ENCODE results near the gene INHA. TPM values are rescaled to one million over a fixed set of nuclear protein-coding genes. Genes with fewer than 3 reads are reported as not detected.
A peak's percentile ranks its signal among the peaks of the same experiment; 100 is the strongest.

INHA gene
- total RNA-seq, 1 experiment from 2014 or later = 1.5 TPM

- ATAC-seq (no peak), DNase-seq (no peak)
- Histone ChIP-seq H3K4me2 (ENCODE audit: low read length) (no peak overlapping the region), H2AFZ (ENCODE audit: low read length) (no peak overlapping the region), H3K36me3 (ENCODE audit: low read depth, low read length) (no peaks in the 10 kb centered on the region), H3K4me1 (ENCODE audit: insufficient read depth, low read length) (peaks cover 9% of the 10 kb centered on the region), H3F3A (ENCODE audit: low read length, unreplicated experiment) (no peaks in the 10 kb centered on the region), H4K20me1 (ENCODE audit: low read length) (no peaks in the 10 kb centered on the region), H3K9me3 (ENCODE audit: low read length) (no peaks in the 10 kb centered on the region), H3K79me2 (ENCODE audit: low read length) (no peaks in the 10 kb centered on the region), H3K27ac (ENCODE audit: low read length) (no peak overlapping the region), H3K9me2 (replicated peaks; ENCODE audit: low read length) (no peaks in the 10 kb centered on the region), H3K27me3 (ENCODE audit: low read length) (no peaks in the 10 kb centered on the region), H3K9ac (ENCODE audit: low read length) (no peak overlapping the region), H3K4me3 (ENCODE audit: low read length) (no peak overlapping the region)
- intact Hi-C loops (cut with micrococcal nuclease) = no loop called here
- BruUV-seq (replicated peaks) = no TSS peak
- ChIA-PET POLR2A (ENCODE audit: unreplicated experiment) (interaction anchor here (0.6 kb wide), 1 partner anchor 22 kb away, joined by 6 read pairs; no protein-coding TSS in a partner anchor), CTCF (no interaction called here)
- TF ChIP-seq EZH2phosphoT487 (IDR thresholded peaks at IDR 0.05; ENCODE audit: borderline replicate concordance, low read length) (no peak), CTCF (conservative IDR thresholded peaks at IDR 0.05; ENCODE audit: low read depth, low read length) (no peak), EZH2 (IDR thresholded peaks at IDR 0.05; ENCODE audit: low read length, unreplicated experiment) (no peak)
Measured at GRCh38 chr2:219548990-219549389, 23.1 kb upstream of the INHA start.

- ATAC-seq = no peak
- Histone ChIP-seq H3K79me2 (ENCODE audit: low read length) (no peaks in the 10 kb centered on the region), H3K27me3 (ENCODE audit: low read length) (no peaks in the 10 kb centered on the region), H3K27ac (ENCODE audit: low read length) (no peak overlapping the region), H3K36me3 (ENCODE audit: low read depth, low read length) (no peaks in the 10 kb centered on the region), H3K4me2 (ENCODE audit: low read length) (no peak overlapping the region), H3K4me1 (ENCODE audit: insufficient read depth, low read length) (peaks cover 9% of the 10 kb centered on the region), H2AFZ (ENCODE audit: low read length) (no peak overlapping the region), H3F3A (ENCODE audit: low read length, unreplicated experiment) (no peaks in the 10 kb centered on the region), H3K9ac (ENCODE audit: low read length) (no peak overlapping the region), H3K9me2 (replicated peaks; ENCODE audit: low read length) (no peaks in the 10 kb centered on the region), H4K20me1 (ENCODE audit: low read length) (no peaks in the 10 kb centered on the region), H3K4me3 (ENCODE audit: low read length) (no peak overlapping the region), H3K9me3 (ENCODE audit: low read length) (no peaks in the 10 kb centered on the region)
- CTCF ChIA-PET = no interaction called here
- no TSS peak for BruUV-seq (replicated peaks)
- no peak for DNase-seq
- POLR2A ChIA-PET (ENCODE audit: unreplicated experiment) = no interaction called here
- intact Hi-C loops (cut with micrococcal nuclease) = no loop called here
- TF ChIP-seq EZH2 (IDR thresholded peaks at IDR 0.05; ENCODE audit: low read length, unreplicated experiment) (no peak), CTCF (conservative IDR thresholded peaks at IDR 0.05; ENCODE audit: low read depth, low read length) (no peak), EZH2phosphoT487 (IDR thresholded peaks at IDR 0.05; ENCODE audit: borderline replicate concordance, low read length) (no peak)
Measured at GRCh38 chr2:219549619-219550018, 22.5 kb upstream of the INHA start.

- Histone ChIP-seq H3K9ac (ENCODE audit: low read length) (peak overlapping the region; percentile 5; the same call in 1 of the 2 replicates), H3K27ac (ENCODE audit: low read length) (no peak overlapping the region), H3K4me1 (ENCODE audit: insufficient read depth, low read length) (peaks cover 9% of the 10 kb centered on the region), H3K79me2 (ENCODE audit: low read length) (no peaks in the 10 kb centered on the region), H3K4me3 (ENCODE audit: low read length) (peak overlapping the region; percentile 72), H2AFZ (ENCODE audit: low read length) (peak overlapping the region; percentile 86), H3K4me2 (ENCODE audit: low read length) (peak overlapping the region; percentile 93), H3F3A (ENCODE audit: low read length, unreplicated experiment) (no peaks in the 10 kb centered on the region), H3K9me3 (ENCODE audit: low read length) (no peaks in the 10 kb centered on the region), H3K36me3 (ENCODE audit: low read depth, low read length) (no peaks in the 10 kb centered on the region), H4K20me1 (ENCODE audit: low read length) (no peaks in the 10 kb centered on the region), H3K9me2 (replicated peaks; ENCODE audit: low read length) (no peaks in the 10 kb centered on the region), H3K27me3 (ENCODE audit: low read length) (no peaks in the 10 kb centered on the region)
- BruUV-seq (replicated peaks) = TSS peak; percentile 28
- ChIA-PET CTCF (interaction anchor here (0.6 kb wide), 2 partner anchors 9 to 149 kb away, joined by 3 read pairs; no protein-coding TSS in a partner anchor), POLR2A (ENCODE audit: unreplicated experiment) (interaction anchor here (0.6 kb wide), 1 partner anchor 11 kb away, joined by 3 read pairs; no protein-coding TSS in a partner anchor)
- DNase-seq (peak; percentile 33), ATAC-seq (peak; percentile 41)
- TF ChIP-seq EZH2 (IDR thresholded peaks at IDR 0.05; ENCODE audit: low read length, unreplicated experiment) (no peak), CTCF (conservative IDR thresholded peaks at IDR 0.05; ENCODE audit: low read depth, low read length) (no peak)
- intact Hi-C loops (cut with micrococcal nuclease) = no loop called here
Measured at GRCh38 chr2:219551441-219552381, 20.4 kb upstream of the INHA start.
